Middle frontal gyrus (tissue), 1 donor: ENCODE results near the gene NUTM2F.
"Not testable (repeated sequence)": the region's sequence is repeated elsewhere in the genome, so short reads cannot be mapped to it uniquely, and the experiment has no call there.

Source experiments
- DNase-seq: peaks from one replicate; pipeline ENCODE4 v3.0.0-alpha.2; 2015; ENCODE audit warnings: low spot score; ENCODE audit errors: extremely low spot score

Gene NUTM2F

GRCh38 chr9:94315034-94315984 is 13.1 kb downstream of the NUTM2F start:
- DNase-seq: not testable (repeated sequence)

- no peak for DNase-seq
These were observed 25.1 kb downstream of the NUTM2F start for GRCh38 chr9:94303321-94303720.

- no peak for DNase-seq
These were observed 26.0 kb downstream of the NUTM2F start for GRCh38 chr9:94302426-94302825.

GRCh38 chr9:94301583-94301982 is 26.9 kb downstream of the NUTM2F start:
- no peak for DNase-seq

GRCh38 chr9:94300470-94301301 is 27.8 kb downstream of the NUTM2F start:
- no peak for DNase-seq

- peak; percentile 47 for DNase-seq
These were observed 29.4 kb downstream of the NUTM2F start for GRCh38 chr9:94298949-94299599.

GRCh38 chr9:94289691-94290090 is 38.8 kb downstream of the NUTM2F start:
- no peak for DNase-seq

GRCh38 chr9:94287877-94288513 is 40.4 kb downstream of the NUTM2F start:
- DNase-seq: no peak

- no peak for DNase-seq
These were observed 42.3 kb downstream of the NUTM2F start for GRCh38 chr9:94286116-94286515.

GRCh38 chr9:94281101-94281500 is 47.3 kb downstream of the NUTM2F start:
- no peak for DNase-seq

- DNase-seq: no peak
These were observed 47.9 kb downstream of the NUTM2F start for GRCh38 chr9:94280409-94280989.

- DNase-seq: no peak
These were observed 50.4 kb downstream of the NUTM2F start for GRCh38 chr9:94277885-94278536.

- not testable (repeated sequence) for DNase-seq
These were observed 51.4 kb downstream of the NUTM2F start for GRCh38 chr9:94277029-94277428.

GRCh38 chr9:94270009-94270408 is 58.4 kb downstream of the NUTM2F start:
- no peak for DNase-seq

GRCh38 chr9:94269264-94269663 is 59.2 kb downstream of the NUTM2F start:
- DNase-seq: no peak
